ENCODE measurements around the gene CCDC198.

GRCh38 chr14:57470909-57471308, 22.7 kb downstream of the CCDC198 start:
- TF ChIP-seq CTCF (IDR thresholded peaks at IDR 0.05; ENCODE audit: extremely low read depth in 1 of 2, insufficient read depth in 1 of 2, low read depth in 1 of 2, low read length in 2 of 2) (no peak), JUN (IDR thresholded peaks at IDR 0.05; ENCODE audit: borderline replicate concordance, insufficient read depth, insufficient read length, low read depth) (no peak), EZH2 (IDR thresholded peaks at IDR 0.05; ENCODE audit: borderline replicate concordance, low read depth, low read length, severe bottlenecking) (no peak), POLR2AphosphoS5 (IDR thresholded peaks at IDR 0.05; ENCODE audit: insufficient read depth, low read depth, low read length) (no peak)
- TF ChIP-seq, protein P1, sequence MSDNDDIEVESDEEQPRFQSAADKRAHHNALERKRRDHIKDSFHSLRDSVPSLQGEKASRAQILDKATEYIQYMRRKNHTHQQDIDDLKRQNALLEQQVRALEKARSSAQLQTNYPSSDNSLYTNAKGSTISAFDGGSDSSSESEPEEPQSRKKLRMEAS (IDR thresholded peaks at IDR 0.05; ENCODE audit: insufficient read depth, insufficient read length), result no peak
